Neural cell (in vitro differentiated cells): ENCODE results near the gene BAIAP2L1. TPM values are rescaled to one million over a fixed set of nuclear protein-coding genes. Genes with fewer than 3 reads are reported as not detected.

ENCODE experiments used
- H2AFZ ChIP-seq: fragments of 200-600, 300-800 bp; sonication (generic), shearing (Covaris generic); 2 replicates; pipeline ENCODE4 v1.6.0; 2014; ENCODE audit warnings: low read depth, mild to moderate bottlenecking, antibody characterized with exemption, low read length, moderate library complexity
- H3F3A ChIP-seq: fragments of 200-600 bp; shearing (Covaris generic); 2 replicates; pipeline ENCODE4 v1.6.1; 2016; ENCODE audit warnings: mild to moderate bottlenecking, moderate library complexity, mixed read lengths, antibody characterized with exemption, low read length; ENCODE audit not compliant: insufficient read depth, poor library complexity, severe bottlenecking
- H3K27ac ChIP-seq: fragments of 200-600, 300-800 bp; sonication (generic), shearing (Covaris generic); 2 replicates; pipeline ENCODE4 v1.5.1; 2014; ENCODE audit warnings: mild to moderate bottlenecking, low read length, moderate library complexity
- H3K27me3 ChIP-seq: fragments of 300-800, 200-600 bp; sonication (generic), shearing (Covaris generic); 2 replicates; pipeline ENCODE4 v1.6.0; 2014; ENCODE audit warnings: mild to moderate bottlenecking, low read depth, low read length, moderate library complexity; ENCODE audit not compliant: insufficient read depth
- H3K36me3 ChIP-seq: fragments of 300-800, 200-600 bp; sonication (generic), shearing (Covaris generic); 2 replicates; pipeline ENCODE4 v1.5.1; 2014; ENCODE audit warnings: mild to moderate bottlenecking, antibody characterized with exemption, low read length, moderate library complexity; ENCODE audit not compliant: insufficient read depth
- H3K4me2 ChIP-seq: fragments of 300-800, 200-600 bp; sonication (generic), shearing (Covaris generic); 2 replicates; pipeline ENCODE4 v1.6.0; 2014; ENCODE audit warnings: mild to moderate bottlenecking, low read length
- H3K4me3 ChIP-seq: fragments of 300-800, 200-600 bp; sonication (generic), shearing (Covaris generic); 2 replicates; pipeline ENCODE4 v1.5.1; 2014; ENCODE audit warnings: mild to moderate bottlenecking, low read length, moderate library complexity
- H3K79me2 ChIP-seq: fragments of 200-600 bp; shearing (Covaris generic); replicated peaks from 2 replicates; pipeline ENCODE4 v1.6.0; 2014; ENCODE audit warnings: mild to moderate bottlenecking, low read length, moderate library complexity; ENCODE audit not compliant: insufficient read depth
- H3K9ac ChIP-seq: fragments of 300-800, 200-600 bp; sonication (generic), shearing (Covaris generic); 2 replicates; pipeline ENCODE4 v1.6.1; 2016; ENCODE audit warnings: mild to moderate bottlenecking, low read length, mixed read lengths
- H3K9me2 ChIP-seq: fragments of 200-600 bp; shearing (Covaris generic); 2 replicates; pipeline ENCODE4 v1.6.1; 2016; ENCODE audit warnings: mild to moderate bottlenecking, low read length, mixed read lengths; ENCODE audit not compliant: insufficient read depth
- H3K9me3 ChIP-seq: fragments of 200-600, 300-800 bp; sonication (generic), shearing (Covaris generic); 2 replicates; pipeline ENCODE4 v1.6.1; 2016; ENCODE audit warnings: mild to moderate bottlenecking, mixed run types, low read length, moderate library complexity, mixed read lengths
- H4K20me1 ChIP-seq: fragments of 200-600 bp; shearing (Covaris generic); 2 replicates; pipeline ENCODE4 v1.6.1; 2016; ENCODE audit warnings: mild to moderate bottlenecking, mixed run types; ENCODE audit not compliant: insufficient read depth
- EP300 ChIP-seq: fragments of 450-650 bp; conservative IDR thresholded peaks from 2 replicates; pipeline ENCODE4 v1.6.1; 2014; ENCODE audit warnings: antibody characterized with exemption, mild to moderate bottlenecking, moderate library complexity; ENCODE audit not compliant: poor library complexity, severe bottlenecking
- EZH2 ChIP-seq: fragments of 200-600, 300-800 bp; shearing (Covaris generic), sonication (generic); IDR thresholded peaks from 2 replicates; pipeline ENCODE4 v1.6.1; 2014; ENCODE audit warnings: antibody characterized with exemption, low read length, borderline replicate concordance, mild to moderate bottlenecking; ENCODE audit not compliant: insufficient read depth, poor library complexity, severe bottlenecking
- MXI1 ChIP-seq: fragments of 450-650 bp; conservative IDR thresholded peaks from 2 replicates; pipeline ENCODE4 v1.6.1; 2014; ENCODE audit warnings: antibody characterized with exemption, mild to moderate bottlenecking; ENCODE audit not compliant: poor library complexity, severe bottlenecking
- POLR2AphosphoS5 ChIP-seq: IDR thresholded peaks from 2 replicates; pipeline ENCODE4 v1.6.1; 2012
- RAD21 ChIP-seq: fragments of 450-650 bp; conservative IDR thresholded peaks from 2 replicates; pipeline ENCODE4 v1.6.1; 2014; ENCODE audit warnings: antibody characterized with exemption, mild to moderate bottlenecking, moderate library complexity
- SMC3 ChIP-seq: fragments of 450-650 bp; conservative IDR thresholded peaks from 2 replicates; pipeline ENCODE4 v1.6.1; 2014; ENCODE audit warnings: antibody characterized with exemption, mild to moderate bottlenecking, moderate library complexity; ENCODE audit not compliant: poor library complexity
- TAF1 ChIP-seq: IDR thresholded peaks from 2 replicates; pipeline ENCODE4 v1.6.1; 2012; ENCODE audit warnings: low read depth
- polyA plus RNA-seq: library from polyadenylated mRNA; depleted of rRNA; stranded (reverse); fragments of >200 nt; gene quantifications from 2 replicates; pipeline ENCODE4 v1.2.3, GENCODE V29; 2014
- TF ChIP-seq, protein P1 (sequence below): IDR thresholded peaks from 2 replicates; pipeline ENCODE4 v1.6.1; 2012; ENCODE audit warnings: borderline replicate concordance
- TF ChIP-seq, protein P2 (sequence below): fragments of 450-650 bp; IDR thresholded peaks from 2 replicates; pipeline ENCODE4 v1.5.1; 2014; ENCODE audit warnings: antibody characterized with exemption, mild to moderate bottlenecking, moderate library complexity; ENCODE audit not compliant: poor library complexity, severe bottlenecking

Gene BAIAP2L1
- polyA plus RNA-seq, 1 donor from 2014 or later: not detected

DNA sequence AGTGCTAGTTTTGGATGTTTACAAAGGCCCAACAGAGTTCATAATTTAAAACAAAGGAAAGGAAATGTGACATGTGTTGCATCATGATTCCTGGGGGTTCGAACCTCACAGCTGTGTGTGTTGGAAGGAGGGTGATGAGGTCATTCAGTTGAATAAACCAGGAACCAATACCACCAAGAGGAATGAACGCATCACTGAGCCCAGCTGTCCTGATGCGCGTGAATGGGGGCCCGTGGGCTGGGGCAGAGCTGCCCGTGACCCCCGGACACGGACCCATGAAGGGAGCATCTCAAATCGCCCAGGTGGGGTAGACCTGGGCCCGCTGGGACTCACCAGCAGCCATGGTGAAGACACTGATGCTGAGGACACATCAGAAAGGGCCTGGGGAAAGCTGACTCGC lies 86.4 kb downstream of the BAIAP2L1 start:
- H3K9me3 ChIP-seq: no peaks in the 10 kb centered on the region
- no peak overlapping the region for H2AFZ ChIP-seq
- no peak overlapping the region for H3K4me3 ChIP-seq
- H4K20me1 ChIP-seq: no peaks in the 10 kb centered on the region
- H3K36me3 ChIP-seq: no peaks in the 10 kb centered on the region
- no peaks in the 10 kb centered on the region for H3F3A ChIP-seq
- no peak overlapping the region for H3K27ac ChIP-seq
- TF ChIP-seq SMC3 (no peak), POLR2AphosphoS5 (no peak), MXI1 (no peak), EZH2 (no peak), EP300 (no peak), RAD21 (no peak), TAF1 (no peak)
- TF ChIP-seq, protein P1, sequence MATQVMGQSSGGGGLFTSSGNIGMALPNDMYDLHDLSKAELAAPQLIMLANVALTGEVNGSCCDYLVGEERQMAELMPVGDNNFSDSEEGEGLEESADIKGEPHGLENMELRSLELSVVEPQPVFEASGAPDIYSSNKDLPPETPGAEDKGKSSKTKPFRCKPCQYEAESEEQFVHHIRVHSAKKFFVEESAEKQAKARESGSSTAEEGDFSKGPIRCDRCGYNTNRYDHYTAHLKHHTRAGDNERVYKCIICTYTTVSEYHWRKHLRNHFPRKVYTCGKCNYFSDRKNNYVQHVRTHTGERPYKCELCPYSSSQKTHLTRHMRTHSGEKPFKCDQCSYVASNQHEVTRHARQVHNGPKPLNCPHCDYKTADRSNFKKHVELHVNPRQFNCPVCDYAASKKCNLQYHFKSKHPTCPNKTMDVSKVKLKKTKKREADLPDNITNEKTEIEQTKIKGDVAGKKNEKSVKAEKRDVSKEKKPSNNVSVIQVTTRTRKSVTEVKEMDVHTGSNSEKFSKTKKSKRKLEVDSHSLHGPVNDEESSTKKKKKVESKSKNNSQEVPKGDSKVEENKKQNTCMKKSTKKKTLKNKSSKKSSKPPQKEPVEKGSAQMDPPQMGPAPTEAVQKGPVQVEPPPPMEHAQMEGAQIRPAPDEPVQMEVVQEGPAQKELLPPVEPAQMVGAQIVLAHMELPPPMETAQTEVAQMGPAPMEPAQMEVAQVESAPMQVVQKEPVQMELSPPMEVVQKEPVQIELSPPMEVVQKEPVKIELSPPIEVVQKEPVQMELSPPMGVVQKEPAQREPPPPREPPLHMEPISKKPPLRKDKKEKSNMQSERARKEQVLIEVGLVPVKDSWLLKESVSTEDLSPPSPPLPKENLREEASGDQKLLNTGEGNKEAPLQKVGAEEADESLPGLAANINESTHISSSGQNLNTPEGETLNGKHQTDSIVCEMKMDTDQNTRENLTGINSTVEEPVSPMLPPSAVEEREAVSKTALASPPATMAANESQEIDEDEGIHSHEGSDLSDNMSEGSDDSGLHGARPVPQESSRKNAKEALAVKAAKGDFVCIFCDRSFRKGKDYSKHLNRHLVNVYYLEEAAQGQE: no peak
- TF ChIP-seq, protein P2, sequence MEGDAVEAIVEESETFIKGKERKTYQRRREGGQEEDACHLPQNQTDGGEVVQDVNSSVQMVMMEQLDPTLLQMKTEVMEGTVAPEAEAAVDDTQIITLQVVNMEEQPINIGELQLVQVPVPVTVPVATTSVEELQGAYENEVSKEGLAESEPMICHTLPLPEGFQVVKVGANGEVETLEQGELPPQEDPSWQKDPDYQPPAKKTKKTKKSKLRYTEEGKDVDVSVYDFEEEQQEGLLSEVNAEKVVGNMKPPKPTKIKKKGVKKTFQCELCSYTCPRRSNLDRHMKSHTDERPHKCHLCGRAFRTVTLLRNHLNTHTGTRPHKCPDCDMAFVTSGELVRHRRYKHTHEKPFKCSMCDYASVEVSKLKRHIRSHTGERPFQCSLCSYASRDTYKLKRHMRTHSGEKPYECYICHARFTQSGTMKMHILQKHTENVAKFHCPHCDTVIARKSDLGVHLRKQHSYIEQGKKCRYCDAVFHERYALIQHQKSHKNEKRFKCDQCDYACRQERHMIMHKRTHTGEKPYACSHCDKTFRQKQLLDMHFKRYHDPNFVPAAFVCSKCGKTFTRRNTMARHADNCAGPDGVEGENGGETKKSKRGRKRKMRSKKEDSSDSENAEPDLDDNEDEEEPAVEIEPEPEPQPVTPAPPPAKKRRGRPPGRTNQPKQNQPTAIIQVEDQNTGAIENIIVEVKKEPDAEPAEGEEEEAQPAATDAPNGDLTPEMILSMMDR: no peak
- no peaks in the 10 kb centered on the region for H3K27me3 ChIP-seq
- no peaks in the 10 kb centered on the region for H3K79me2 ChIP-seq
- H3K9ac ChIP-seq: no peak overlapping the region
- no peak overlapping the region for H3K4me2 ChIP-seq
- H3K9me2 ChIP-seq: no peaks in the 10 kb centered on the region

DNA sequence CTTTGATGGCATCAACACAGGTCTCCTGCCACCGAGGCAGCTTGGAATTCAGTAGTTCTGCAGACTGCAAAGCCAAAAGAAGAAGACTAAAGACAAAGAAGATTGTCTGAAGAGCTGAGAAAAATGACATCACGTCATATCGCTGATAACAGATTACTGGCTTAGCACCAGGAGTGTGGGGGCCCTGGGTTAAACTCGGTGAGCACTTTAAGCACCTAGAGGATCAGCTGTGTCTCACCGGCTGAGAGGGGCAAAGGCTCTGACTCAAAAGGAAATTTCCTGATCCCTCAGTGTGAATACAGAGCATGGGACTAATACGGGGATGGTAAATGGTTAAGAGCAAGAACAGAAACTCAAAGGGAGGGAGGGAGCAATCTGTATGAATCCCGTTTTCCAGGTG lies 88.7 kb downstream of the BAIAP2L1 start:
- H3K9me2 ChIP-seq: no peaks in the 10 kb centered on the region
- H3K9me3 ChIP-seq: no peaks in the 10 kb centered on the region
- no peak overlapping the region for H3K27ac ChIP-seq
- no peak for TF ChIP-seq MXI1
- TF ChIP-seq POLR2AphosphoS5: no peak
- no peak for TF ChIP-seq EP300
- TF ChIP-seq EZH2: no peak
- TF ChIP-seq, protein P1: no peak
- TF ChIP-seq TAF1: no peak
- TF ChIP-seq, protein P2: no peak
- no peak for TF ChIP-seq SMC3
- TF ChIP-seq RAD21: no peak
- no peak overlapping the region for H3K4me2 ChIP-seq
- H3K27me3 ChIP-seq: no peaks in the 10 kb centered on the region
- H3F3A ChIP-seq: no peaks in the 10 kb centered on the region
- no peak overlapping the region for H2AFZ ChIP-seq
- H3K9ac ChIP-seq: no peak overlapping the region
- no peaks in the 10 kb centered on the region for H3K36me3 ChIP-seq
- no peaks in the 10 kb centered on the region for H3K79me2 ChIP-seq
- H4K20me1 ChIP-seq: no peaks in the 10 kb centered on the region
- no peak overlapping the region for H3K4me3 ChIP-seq
